ENCODE results near the gene GRHL1. TPM values are rescaled to one million over a fixed set of nuclear protein-coding genes. Genes with fewer than 3 reads are reported as not detected.

Gene GRHL1
- polyA plus RNA-seq, 3 donors from 2014 or later, result 0.52 to 1.9 (median 0.73) TPM

GRCh38 chr2:10036095-10036884 lies 84.8 kb downstream of the GRHL1 start:
- Mint-ChIP-seq H3K4me1 (peaks cover 26 to 38% of the 10 kb centered on the region in 2 donors), H3K4me3 (peak overlapping the region in 4 of 5 donors; percentile 22 to 73 (median 66)), H3K9me3 (no peaks in the 10 kb centered on the region), H3K27ac (peak overlapping the region in 5 of 6 donors; percentile 16 to 80 (median 53)), H3K27me3 (ENCODE audit: low read depth in 3 of 3) (peaks cover 0 to 4% (median 0%) of the 10 kb centered on the region in 3 donors), H3K36me3 (peaks cover 0 to 3% (median 0%) of the 10 kb centered on the region in 3 donors)
- peak; percentile 46 to 58 (median 47) for DNase-seq

GRCh38 chr2:10038123-10038522 lies 86.6 kb downstream of the GRHL1 start:
- Mint-ChIP-seq H3K9me3 (no peaks in the 10 kb centered on the region), H3K4me3 (no peak overlapping the region), H3K27ac (peak overlapping the region in 2 of 6 donors; percentile 7 to 44), H3K4me1 (peaks cover 37 to 51% of the 10 kb centered on the region in 2 donors), H3K36me3 (peaks cover 0 to 3% (median 0%) of the 10 kb centered on the region in 3 donors), H3K27me3 (ENCODE audit: low read depth in 3 of 3) (peaks cover 3 to 10% (median 9%) of the 10 kb centered on the region in 3 donors)
- DNase-seq, result no peak

GRCh38 chr2:10038716-10039115 lies 87.2 kb downstream of the GRHL1 start:
- Mint-ChIP-seq H3K27ac (peak overlapping the region in 5 of 6 donors; percentile 23 to 71 (median 41)), H3K27me3 (ENCODE audit: low read depth in 3 of 3) (peaks cover 3 to 13% (median 9%) of the 10 kb centered on the region in 3 donors), H3K4me3 (no peak overlapping the region), H3K4me1 (peaks cover 34 to 48% of the 10 kb centered on the region in 2 donors), H3K9me3 (no peaks in the 10 kb centered on the region), H3K36me3 (peaks cover 0 to 3% (median 0%) of the 10 kb centered on the region in 3 donors)
- no peak for DNase-seq

GRCh38 chr2:10039658-10040410 lies 88.3 kb downstream of the GRHL1 start:
- peak overlapping the region in 1 of 6 donors; percentile 35 for H3K27ac Mint-ChIP-seq
- H3K4me3 Mint-ChIP-seq, result peak overlapping the region in 2 of 5 donors; percentile 5 to 7
- H3K36me3 Mint-ChIP-seq, result peaks cover 0 to 3% (median 0%) of the 10 kb centered on the region in 3 donors
- H3K4me1 Mint-ChIP-seq, result peaks cover 33 to 46% of the 10 kb centered on the region in 2 donors
- DNase-seq, result no peak
- H3K27me3 Mint-ChIP-seq (ENCODE audit: low read depth in 3 of 3), result peaks cover 12 to 23% (median 14%) of the 10 kb centered on the region in 3 donors
- H3K9me3 Mint-ChIP-seq, result no peaks in the 10 kb centered on the region

- peak overlapping the region in 5 of 6 donors; percentile 50 to 99 (median 94) for H3K27ac Mint-ChIP-seq
- H3K4me3 Mint-ChIP-seq, result peak overlapping the region; percentile 86 to 97 (median 93)
- no peaks in the 10 kb centered on the region for H3K9me3 Mint-ChIP-seq
- peaks cover 0 to 7% (median 0%) of the 10 kb centered on the region in 3 donors for H3K36me3 Mint-ChIP-seq
- H3K4me1 Mint-ChIP-seq, result peaks cover 30 to 34% of the 10 kb centered on the region in 2 donors
- H3K27me3 Mint-ChIP-seq (ENCODE audit: low read depth in 3 of 3), result peaks cover 12 to 31% (median 16%) of the 10 kb centered on the region in 3 donors
- no peak for DNase-seq
These were observed 90.2 kb downstream of the GRHL1 start for GRCh38 chr2:10041711-10042110.

- H3K36me3 Mint-ChIP-seq, result peaks cover 0 to 12% (median 4%) of the 10 kb centered on the region in 3 donors
These were observed 91.0 kb downstream of the GRHL1 start for GRCh38 chr2:10042301-10043161.

GRCh38 chr2:10043256-10043905 lies 91.9 kb downstream of the GRHL1 start, which contains the start of gene KLF11:
Gene KLF11, plus strand, starts transcription at chr2:10043550. Its CDS starts 167 bp downstream, at chr2:10043717.
- Mint-ChIP-seq H3K36me3 (peaks cover 0 to 12% (median 4%) of the 10 kb centered on the region in 3 donors), H3K4me3 (peak within 1 kb of the TSS; percentile 86 to 97 (median 93)), H3K27me3 (ENCODE audit: low read depth in 3 of 3) (peaks cover 12 to 31% (median 12%) of the 10 kb centered on the region in 3 donors), H3K27ac (peak within 1 kb of the TSS; percentile 90 to 99 (median 98)), H3K9me3 (no peaks in the 10 kb centered on the region), H3K4me1 (peaks cover 23 to 42% of the 10 kb centered on the region in 2 donors)
- peak; percentile 86 to 90 (median 90) for DNase-seq

More at GRCh38 chr2:10042301-10043161, 91.0 kb downstream of the GRHL1 start:
- H3K9me3 Mint-ChIP-seq, result no peaks in the 10 kb centered on the region
- peak; percentile 40 to 58 (median 57) for DNase-seq
- H3K4me1 Mint-ChIP-seq, result peaks cover 28 to 41% of the 10 kb centered on the region in 2 donors
- peak overlapping the region; percentile 90 to 99 (median 98) for H3K27ac Mint-ChIP-seq
- peaks cover 12 to 31% (median 14%) of the 10 kb centered on the region in 3 donors for H3K27me3 Mint-ChIP-seq (ENCODE audit: low read depth in 3 of 3)
- peak overlapping the region; percentile 86 to 97 (median 93) for H3K4me3 Mint-ChIP-seq

GRCh38 chr2:10043906-10044601 lies 92.6 kb downstream of the GRHL1 start:
- H3K27ac Mint-ChIP-seq, result peak overlapping the region; percentile 80 to 96 (median 91)

GRCh38 chr2:10045561-10046355 lies 94.3 kb downstream of the GRHL1 start:
- Mint-ChIP-seq H3K4me3 (peak overlapping the region; percentile 30 to 84 (median 61)), H3K36me3 (peaks cover 0 to 17% (median 7%) of the 10 kb centered on the region in 3 donors), H3K9me3 (no peaks in the 10 kb centered on the region), H3K27ac (peak overlapping the region; percentile 56 to 96 (median 91)), H3K4me1 (peaks cover 25 to 55% of the 10 kb centered on the region in 2 donors), H3K27me3 (ENCODE audit: low read depth in 3 of 3) (peaks cover 12 to 33% (median 12%) of the 10 kb centered on the region in 3 donors)
- DNase-seq, result no peak

More at GRCh38 chr2:10043906-10044601, 92.6 kb downstream of the GRHL1 start:
- H3K36me3 Mint-ChIP-seq, result peaks cover 0 to 10% (median 4%) of the 10 kb centered on the region in 3 donors
- H3K9me3 Mint-ChIP-seq, result no peaks in the 10 kb centered on the region
- H3K4me3 Mint-ChIP-seq, result peak overlapping the region; percentile 78 to 84 (median 81)
- DNase-seq, result peak; percentile 93 to 95 (median 94)
- peaks cover 12 to 31% (median 12%) of the 10 kb centered on the region in 3 donors for H3K27me3 Mint-ChIP-seq (ENCODE audit: low read depth in 3 of 3)
- H3K4me1 Mint-ChIP-seq, result peaks cover 23 to 49% of the 10 kb centered on the region in 2 donors

GRCh38 chr2:10046931-10047330 lies 95.4 kb downstream of the GRHL1 start:
- no peak overlapping the region for H3K4me3 Mint-ChIP-seq

More at GRCh38 chr2:10046931-10047330, 95.4 kb downstream of the GRHL1 start:
- Mint-ChIP-seq H3K9me3 (no peaks in the 10 kb centered on the region), H3K27me3 (ENCODE audit: low read depth in 3 of 3) (peaks cover 12 to 33% (median 12%) of the 10 kb centered on the region in 3 donors), H3K4me1 (peaks cover 19 to 54% of the 10 kb centered on the region in 2 donors), H3K27ac (peak overlapping the region in 5 of 6 donors; percentile 12 to 92 (median 53)), H3K36me3 (peaks cover under 1 to 18% (median 7%) of the 10 kb centered on the region in 3 donors)
- no peak for DNase-seq
